Fibroblast of lung (primary cell): ENCODE measurements around the gene SLC6A2. TPM values are rescaled to one million over a fixed set of nuclear protein-coding genes. Genes with fewer than 3 reads are reported as not detected.

ENCODE experiments used
- DNase-seq, 2 donors: peaks; one replicate each; pipeline versions ENCODE4 v3.0.0 to v3.0.0-alpha.2; 2010; ENCODE audit warnings: low read depth in 2 of 2
- H2AFZ ChIP-seq: 2 replicates; pipeline ENCODE4 v1.5.1; 2012; ENCODE audit warnings: low read length, control low read depth, inconsistent platforms
- H3K27ac ChIP-seq: 2 replicates; pipeline ENCODE4 v1.5.1; 2011; ENCODE audit warnings: low read length, control low read depth; ENCODE audit not compliant: insufficient read depth
- H3K27me3 ChIP-seq: 2 replicates; pipeline ENCODE4 v1.5.1; 2011; ENCODE audit warnings: mild to moderate bottlenecking, low read length; ENCODE audit not compliant: control insufficient read depth, insufficient read depth
- H3K36me3 ChIP-seq: 2 replicates; pipeline ENCODE4 v1.5.1; 2011; ENCODE audit warnings: low read length; ENCODE audit not compliant: control insufficient read depth, insufficient read depth
- H3K4me1 ChIP-seq: 2 replicates; pipeline ENCODE4 v1.5.1; 2011; ENCODE audit warnings: low read length; ENCODE audit not compliant: control insufficient read depth, insufficient read depth; ENCODE audit errors: extremely low read depth
- H3K4me2 ChIP-seq: 2 replicates; pipeline ENCODE4 v1.5.1; 2011; ENCODE audit warnings: low read length, control low read depth; ENCODE audit not compliant: insufficient read depth; ENCODE audit errors: extremely low read depth
- H3K4me3 ChIP-seq, 4 experiments: fragments of 200-600 bp in 1 of 4; sonication (generic) in 1 of 4; replicated peaks in 1 of 4; 2 replicates each; pipeline ENCODE4 v1.5.1; 2011 to 2016; ENCODE audit warnings: low read length in 4 of 4, low read depth in 3 of 4, mild to moderate bottlenecking in 3 of 4, control low read depth in 2 of 4, inconsistent platforms in 1 of 4, mixed read lengths in 1 of 4; ENCODE audit not compliant: insufficient read depth in 1 of 4; ENCODE audit errors: control extremely low read depth in 1 of 4
- H3K79me2 ChIP-seq: 2 replicates; pipeline ENCODE4 v1.5.1; 2012; ENCODE audit warnings: mild to moderate bottlenecking, low read length, inconsistent platforms; ENCODE audit not compliant: control insufficient read depth, insufficient read depth
- H3K9ac ChIP-seq: 2 replicates; pipeline ENCODE4 v1.5.1; 2011; ENCODE audit warnings: mild to moderate bottlenecking, low read length, control low read depth; ENCODE audit not compliant: insufficient read depth
- H3K9me3 ChIP-seq: 2 replicates; pipeline ENCODE4 v1.5.1; 2012; ENCODE audit warnings: low read depth, low read length; ENCODE audit not compliant: control insufficient read depth, insufficient read depth
- H4K20me1 ChIP-seq: 2 replicates; pipeline ENCODE4 v1.5.1; 2011; ENCODE audit warnings: low read length; ENCODE audit not compliant: control insufficient read depth, insufficient read depth; ENCODE audit errors: extremely low read depth
- CTCF ChIP-seq, 2 donors: IDR thresholded peaks in 1 of 2; conservative IDR thresholded peaks in 1 of 2; 1 replicate in 1 of 2; 2 replicates in 1 of 2; pipeline ENCODE4 v1.5.1; 2011 to 2012; ENCODE audit warnings: low read length in 2 of 2, control low read depth in 1 of 2, inconsistent platforms in 1 of 2, low read depth in 1 of 2, mild to moderate bottlenecking in 1 of 2
- EZH2 ChIP-seq: IDR thresholded peaks from 2 replicates; pipeline ENCODE4 v1.5.1; 2012; ENCODE audit warnings: low read length, control low read depth, mild to moderate bottlenecking; ENCODE audit errors: missing control alignments
- polyA plus RNA-seq, 2 donors: library from polyadenylated mRNA; depleted of rRNA in 1 of 2; stranded (reverse) in 1 of 2; unstranded in 1 of 2; fragments of >200 nt; gene quantifications; 2 replicates each; pipeline ENCODE4 v1.2.1, GENCODE V29; 2011 to 2012; ENCODE audit warnings: missing spikeins in 1 of 2
- total RNA-seq: library from RNA; depleted of rRNA; stranded (reverse); fragments of >200 nt; gene quantifications from 2 replicates; pipeline ENCODE4 v1.2.1, GENCODE V29; 2014

SLC6A2 gene
- total and polyA plus RNA-seq, 2 donors (not counting 1 experiment from before 2014, with no cell fraction given), result not detected

- no peak overlapping the region for H3K27ac ChIP-seq
- TF ChIP-seq CTCF (conservative IDR thresholded peaks at IDR 0.05 in 1 of 2, IDR thresholded peaks at IDR 0.05 in 1 of 2; ENCODE audit: low read depth in 1 of 2, low read length in 2 of 2) (peak; percentile 51 to 67), EZH2 (no peak)
- H3K79me2 ChIP-seq, result no peaks in the 10 kb centered on the region
- H3K36me3 ChIP-seq, result no peaks in the 10 kb centered on the region
- H3K4me2 ChIP-seq, result no peak overlapping the region
- H3K4me3 ChIP-seq, result no peak overlapping the region
- H4K20me1 ChIP-seq, result no peaks in the 10 kb centered on the region
- H3K9ac ChIP-seq, result no peak overlapping the region
- peak; percentile 21 to 64 for DNase-seq
- H3K4me1 ChIP-seq, result no peaks in the 10 kb centered on the region
- H2AFZ ChIP-seq, result no peak overlapping the region
- H3K27me3 ChIP-seq, result no peaks in the 10 kb centered on the region
- no peaks in the 10 kb centered on the region for H3K9me3 ChIP-seq
These were observed 56.4 kb downstream of the SLC6A2 start for GRCh38 chr16:55711959-55712876.

- Histone ChIP-seq H3K4me2 (no peak overlapping the region), H4K20me1 (no peaks in the 10 kb centered on the region), H3K79me2 (no peaks in the 10 kb centered on the region), H3K27me3 (no peaks in the 10 kb centered on the region), H3K9me3 (no peaks in the 10 kb centered on the region), H3K9ac (no peak overlapping the region), H3K4me3 (no peak overlapping the region), H3K36me3 (no peaks in the 10 kb centered on the region), H2AFZ (no peak overlapping the region), H3K27ac (no peak overlapping the region), H3K4me1 (no peaks in the 10 kb centered on the region)
- DNase-seq, result no peak
- TF ChIP-seq EZH2 (no peak), CTCF (conservative IDR thresholded peaks at IDR 0.05 in 1 of 2, IDR thresholded peaks at IDR 0.05 in 1 of 2; ENCODE audit: low read depth in 1 of 2, low read length in 2 of 2) (no peak)
These were observed 57.3 kb downstream of the SLC6A2 start for GRCh38 chr16:55713103-55713502.

GRCh38 chr16:55717326-55717725, 61.5 kb downstream of the SLC6A2 start:
- TF ChIP-seq CTCF (conservative IDR thresholded peaks at IDR 0.05 in 1 of 2, IDR thresholded peaks at IDR 0.05 in 1 of 2; ENCODE audit: low read depth in 1 of 2, low read length in 2 of 2), result no peak
- TF ChIP-seq EZH2, result no peak
- Histone ChIP-seq H3K27ac (no peak overlapping the region), H4K20me1 (no peaks in the 10 kb centered on the region), H2AFZ (no peak overlapping the region), H3K9ac (no peak overlapping the region), H3K4me3 (no peak overlapping the region), H3K79me2 (no peaks in the 10 kb centered on the region), H3K4me2 (no peak overlapping the region), H3K4me1 (no peaks in the 10 kb centered on the region), H3K27me3 (no peaks in the 10 kb centered on the region), H3K9me3 (no peaks in the 10 kb centered on the region), H3K36me3 (no peaks in the 10 kb centered on the region)
- no peak for DNase-seq
